ENCODE data around the gene ZNF189.

ZNF189 gene

GRCh38 chr9:101415578-101415977, 16.9 kb downstream of the ZNF189 start:
- Histone ChIP-seq H3K9me3 (ENCODE audit: control insufficient read depth in 5 of 5, low read length in 5 of 5) (peaks cover 27 to 75% (median 62%) of the 10 kb centered on the region in 5 donors), H3K36me3 (ENCODE audit: control insufficient read depth in 5 of 5, insufficient read depth in 5 of 5, low read length in 5 of 5) (peaks cover 0 to 5% (median 0%) of the 10 kb centered on the region in 5 donors), H3K27me3 (ENCODE audit: control insufficient read depth in 5 of 5, insufficient read depth in 4 of 5, low read length in 5 of 5) (no peaks in the 10 kb centered on the region), H3K27ac (ENCODE audit: low read depth, low read length) (no peak overlapping the region), H3K9ac (ENCODE audit: low read length in 5 of 5) (no peak overlapping the region), H3K4me3 (ENCODE audit: low read depth in 1 of 5, low read length in 5 of 5) (peak overlapping the region in 3 of 5 donors; percentile 15 to 37 (median 25)), H3K4me1 (ENCODE audit: control insufficient read depth in 5 of 5, insufficient read depth in 5 of 5, low read length in 5 of 5) (no peaks in the 10 kb centered on the region)

- no peaks in the 10 kb centered on the region for H3K4me1 ChIP-seq (ENCODE audit: control insufficient read depth in 5 of 5, insufficient read depth in 5 of 5, low read length in 5 of 5)
- no peak overlapping the region for H3K27ac ChIP-seq (ENCODE audit: low read depth, low read length)
- peaks cover 0 to 5% (median 0%) of the 10 kb centered on the region in 5 donors for H3K36me3 ChIP-seq (ENCODE audit: control insufficient read depth in 5 of 5, insufficient read depth in 5 of 5, low read length in 5 of 5)
- H3K9me3 ChIP-seq (ENCODE audit: control insufficient read depth in 5 of 5, low read length in 5 of 5) = peaks cover 23 to 62% (median 50%) of the 10 kb centered on the region in 5 donors
- H3K27me3 ChIP-seq (ENCODE audit: control insufficient read depth in 5 of 5, insufficient read depth in 4 of 5, low read length in 5 of 5) = no peaks in the 10 kb centered on the region
- H3K4me3 ChIP-seq (ENCODE audit: low read depth in 1 of 5, low read length in 5 of 5) = no peak overlapping the region
- no peak overlapping the region for H3K9ac ChIP-seq (ENCODE audit: low read length in 5 of 5)
These were observed 18.7 kb downstream of the ZNF189 start for GRCh38 chr9:101417389-101417788.

- Histone ChIP-seq H3K4me3 (ENCODE audit: low read depth in 1 of 5, low read length in 5 of 5) (no peak overlapping the region), H3K27ac (ENCODE audit: low read depth, low read length) (no peak overlapping the region), H3K36me3 (ENCODE audit: control insufficient read depth in 5 of 5, insufficient read depth in 5 of 5, low read length in 5 of 5) (peaks cover 0 to 5% (median 0%) of the 10 kb centered on the region in 5 donors), H3K27me3 (ENCODE audit: control insufficient read depth in 5 of 5, insufficient read depth in 4 of 5, low read length in 5 of 5) (no peaks in the 10 kb centered on the region), H3K4me1 (ENCODE audit: control insufficient read depth in 5 of 5, insufficient read depth in 5 of 5, low read length in 5 of 5) (no peaks in the 10 kb centered on the region), H3K9ac (ENCODE audit: low read length in 5 of 5) (no peak overlapping the region), H3K9me3 (ENCODE audit: control insufficient read depth in 5 of 5, low read length in 5 of 5) (peaks cover 19 to 58% (median 45%) of the 10 kb centered on the region in 5 donors)
These were observed 19.3 kb downstream of the ZNF189 start for GRCh38 chr9:101417977-101418376.

- no peak overlapping the region for H3K4me3 ChIP-seq (ENCODE audit: low read depth in 1 of 5, low read length in 5 of 5)
- H3K4me1 ChIP-seq (ENCODE audit: control insufficient read depth in 5 of 5, insufficient read depth in 5 of 5, low read length in 5 of 5) = no peaks in the 10 kb centered on the region
- peaks cover 0 to 5% (median 0%) of the 10 kb centered on the region in 5 donors for H3K36me3 ChIP-seq (ENCODE audit: control insufficient read depth in 5 of 5, insufficient read depth in 5 of 5, low read length in 5 of 5)
- no peaks in the 10 kb centered on the region for H3K27me3 ChIP-seq (ENCODE audit: control insufficient read depth in 5 of 5, insufficient read depth in 4 of 5, low read length in 5 of 5)
- no peak overlapping the region for H3K27ac ChIP-seq (ENCODE audit: low read depth, low read length)
- H3K9ac ChIP-seq (ENCODE audit: low read length in 5 of 5) = no peak overlapping the region
- H3K9me3 ChIP-seq (ENCODE audit: control insufficient read depth in 5 of 5, low read length in 5 of 5) = peaks cover 11 to 54% (median 37%) of the 10 kb centered on the region in 5 donors
These were observed 20.1 kb downstream of the ZNF189 start for GRCh38 chr9:101418518-101419430.

- H3K4me1 ChIP-seq (ENCODE audit: control insufficient read depth in 5 of 5, insufficient read depth in 5 of 5, low read length in 5 of 5) = no peaks in the 10 kb centered on the region
- H3K9me3 ChIP-seq (ENCODE audit: control insufficient read depth in 5 of 5, low read length in 5 of 5) = peaks cover 7 to 46% (median 30%) of the 10 kb centered on the region in 5 donors
These were observed 21.2 kb downstream of the ZNF189 start for GRCh38 chr9:101419863-101420262.

GRCh38 chr9:101421653-101422065, 23.0 kb downstream of the ZNF189 start:
- Histone ChIP-seq H3K9ac (ENCODE audit: low read length in 5 of 5) (no peak overlapping the region), H3K36me3 (ENCODE audit: control insufficient read depth in 5 of 5, insufficient read depth in 5 of 5, low read length in 5 of 5) (peaks cover 0 to 5% (median 0%) of the 10 kb centered on the region in 5 donors), H3K27me3 (ENCODE audit: control insufficient read depth in 5 of 5, insufficient read depth in 4 of 5, low read length in 5 of 5) (no peaks in the 10 kb centered on the region)

More at GRCh38 chr9:101419863-101420262, 21.2 kb downstream of the ZNF189 start:
- H3K9ac ChIP-seq (ENCODE audit: low read length in 5 of 5) = no peak overlapping the region
- peaks cover 0 to 5% (median 0%) of the 10 kb centered on the region in 5 donors for H3K36me3 ChIP-seq (ENCODE audit: control insufficient read depth in 5 of 5, insufficient read depth in 5 of 5, low read length in 5 of 5)
- H3K4me3 ChIP-seq (ENCODE audit: low read depth in 1 of 5, low read length in 5 of 5) = no peak overlapping the region
- no peak overlapping the region for H3K27ac ChIP-seq (ENCODE audit: low read depth, low read length)
- no peaks in the 10 kb centered on the region for H3K27me3 ChIP-seq (ENCODE audit: control insufficient read depth in 5 of 5, insufficient read depth in 4 of 5, low read length in 5 of 5)

GRCh38 chr9:101427358-101427757, 28.7 kb downstream of the ZNF189 start:
- Histone ChIP-seq H3K36me3 (ENCODE audit: control insufficient read depth in 5 of 5, insufficient read depth in 5 of 5, low read length in 5 of 5) (no peaks in the 10 kb centered on the region), H3K27ac (ENCODE audit: low read depth, low read length) (no peak overlapping the region), H3K4me1 (ENCODE audit: control insufficient read depth in 5 of 5, insufficient read depth in 5 of 5, low read length in 5 of 5) (no peaks in the 10 kb centered on the region), H3K9ac (ENCODE audit: low read length in 5 of 5) (no peak overlapping the region), H3K27me3 (ENCODE audit: control insufficient read depth in 5 of 5, insufficient read depth in 4 of 5, low read length in 5 of 5) (peaks cover 0 to 2% (median 0%) of the 10 kb centered on the region in 5 donors), H3K9me3 (ENCODE audit: control insufficient read depth in 5 of 5, low read length in 5 of 5) (peaks cover 0 to 4% (median 0%) of the 10 kb centered on the region in 5 donors), H3K4me3 (ENCODE audit: low read depth in 1 of 5, low read length in 5 of 5) (no peak overlapping the region)

More at GRCh38 chr9:101421653-101422065, 23.0 kb downstream of the ZNF189 start:
- no peak overlapping the region for H3K27ac ChIP-seq (ENCODE audit: low read depth, low read length)
- H3K4me3 ChIP-seq (ENCODE audit: low read depth in 1 of 5, low read length in 5 of 5) = no peak overlapping the region
- peaks cover 4 to 34% (median 20%) of the 10 kb centered on the region in 5 donors for H3K9me3 ChIP-seq (ENCODE audit: control insufficient read depth in 5 of 5, low read length in 5 of 5)
- H3K4me1 ChIP-seq (ENCODE audit: control insufficient read depth in 5 of 5, insufficient read depth in 5 of 5, low read length in 5 of 5) = no peaks in the 10 kb centered on the region

- H3K4me3 ChIP-seq (ENCODE audit: low read depth in 1 of 5, low read length in 5 of 5) = no peak overlapping the region
- peaks cover 0 to 2% (median 0%) of the 10 kb centered on the region in 5 donors for H3K27me3 ChIP-seq (ENCODE audit: control insufficient read depth in 5 of 5, insufficient read depth in 4 of 5, low read length in 5 of 5)
- no peaks in the 10 kb centered on the region for H3K36me3 ChIP-seq (ENCODE audit: control insufficient read depth in 5 of 5, insufficient read depth in 5 of 5, low read length in 5 of 5)
- H3K9ac ChIP-seq (ENCODE audit: low read length in 5 of 5) = no peak overlapping the region
- peaks cover 0 to 4% (median 0%) of the 10 kb centered on the region in 5 donors for H3K9me3 ChIP-seq (ENCODE audit: control insufficient read depth in 5 of 5, low read length in 5 of 5)
- no peak overlapping the region for H3K27ac ChIP-seq (ENCODE audit: low read depth, low read length)
- no peaks in the 10 kb centered on the region for H3K4me1 ChIP-seq (ENCODE audit: control insufficient read depth in 5 of 5, insufficient read depth in 5 of 5, low read length in 5 of 5)
These were observed 29.5 kb downstream of the ZNF189 start for GRCh38 chr9:101427957-101428655.

GRCh38 chr9:101428909-101429308, 30.3 kb downstream of the ZNF189 start:
- no peak overlapping the region for H3K4me3 ChIP-seq (ENCODE audit: low read depth in 1 of 5, low read length in 5 of 5)
- H3K4me1 ChIP-seq (ENCODE audit: control insufficient read depth in 5 of 5, insufficient read depth in 5 of 5, low read length in 5 of 5) = no peaks in the 10 kb centered on the region
- no peaks in the 10 kb centered on the region for H3K36me3 ChIP-seq (ENCODE audit: control insufficient read depth in 5 of 5, insufficient read depth in 5 of 5, low read length in 5 of 5)
- no peak overlapping the region for H3K27ac ChIP-seq (ENCODE audit: low read depth, low read length)
- no peak overlapping the region for H3K9ac ChIP-seq (ENCODE audit: low read length in 5 of 5)
- H3K27me3 ChIP-seq (ENCODE audit: control insufficient read depth in 5 of 5, insufficient read depth in 4 of 5, low read length in 5 of 5) = peaks cover 0 to 2% (median 0%) of the 10 kb centered on the region in 5 donors
- no peaks in the 10 kb centered on the region for H3K9me3 ChIP-seq (ENCODE audit: control insufficient read depth in 5 of 5, low read length in 5 of 5)

GRCh38 chr9:101429736-101430135, 31.1 kb downstream of the ZNF189 start:
- no peak overlapping the region for H3K4me3 ChIP-seq (ENCODE audit: low read depth in 1 of 5, low read length in 5 of 5)

More at GRCh38 chr9:101429736-101430135, 31.1 kb downstream of the ZNF189 start:
- Histone ChIP-seq H3K27ac (ENCODE audit: low read depth, low read length) (no peak overlapping the region), H3K9me3 (ENCODE audit: control insufficient read depth in 5 of 5, low read length in 5 of 5) (no peaks in the 10 kb centered on the region), H3K4me1 (ENCODE audit: control insufficient read depth in 5 of 5, insufficient read depth in 5 of 5, low read length in 5 of 5) (no peaks in the 10 kb centered on the region), H3K27me3 (ENCODE audit: control insufficient read depth in 5 of 5, insufficient read depth in 4 of 5, low read length in 5 of 5) (peaks cover 0 to 2% (median 0%) of the 10 kb centered on the region in 5 donors), H3K36me3 (ENCODE audit: control insufficient read depth in 5 of 5, insufficient read depth in 5 of 5, low read length in 5 of 5) (no peaks in the 10 kb centered on the region), H3K9ac (ENCODE audit: low read length in 5 of 5) (no peak overlapping the region)

Data from subcutaneous abdominal adipose tissue (tissue), 5 donors.